ENCODE results near the gene RECQL5. TPM values are rescaled to one million over a fixed set of nuclear protein-coding genes. Genes with fewer than 3 reads are reported as not detected.
"Not testable (repeated sequence)": the region's sequence is repeated elsewhere in the genome, so short reads cannot be mapped to it uniquely, and the experiment has no call there.

The RECQL5 gene
- polyA plus RNA-seq, 1 donor (not counting 4 experiments of a cell fraction or from before 2014, with no cell fraction given), result 11.9 TPM

DNA sequence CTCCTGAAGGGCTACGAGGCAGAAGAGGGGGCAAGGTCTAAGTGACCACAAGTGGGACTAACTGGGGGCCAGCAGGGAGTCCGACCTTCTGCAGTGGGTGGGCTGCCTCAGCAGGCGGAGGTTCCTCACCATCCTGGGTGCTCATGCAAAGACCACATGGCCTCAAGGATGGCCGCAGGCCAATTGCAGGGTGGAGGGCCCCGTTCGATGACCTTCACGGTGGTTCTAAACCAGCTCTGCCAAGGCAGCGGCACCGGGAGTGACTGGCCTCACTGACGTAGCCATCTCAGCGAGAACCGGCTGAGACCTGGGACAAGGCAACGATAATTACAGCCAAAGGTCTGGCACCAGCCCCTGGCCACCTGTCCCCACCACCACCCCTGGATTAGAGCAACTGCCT is 28.1 kb downstream of the RECQL5 start:
- FAIRE-seq, result no peak
- no peak for TF ChIP-seq CTCF (optimal IDR thresholded peaks at IDR 0.05 in 1 of 3, IDR thresholded peaks at IDR 0.05 in 1 of 3, conservative IDR thresholded peaks at IDR 0.05 in 1 of 3; ENCODE audit: extremely low read depth in 1 of 3, insufficient read depth in 2 of 3, low read length in 3 of 3)
- TF ChIP-seq EZH2 (IDR thresholded peaks at IDR 0.05; ENCODE audit: low read length), result no peak
- H3K9ac ChIP-seq (ENCODE audit: control insufficient read depth, extremely low read depth, insufficient read depth, low read length), result no peak overlapping the region
- H3K27ac ChIP-seq (ENCODE audit: control insufficient read depth, insufficient read depth, low read length), result no peak overlapping the region
- no peaks in the 10 kb centered on the region for H3K9me1 ChIP-seq (ENCODE audit: control insufficient read depth, extremely low read depth, insufficient read depth, low read length)
- no peak overlapping the region for H3K4me2 ChIP-seq (ENCODE audit: control insufficient read depth, extremely low read depth, insufficient read depth, low read depth, low read length)
- H4K20me1 ChIP-seq (ENCODE audit: control insufficient read depth, extremely low read depth, insufficient read depth, low read length), result no peaks in the 10 kb centered on the region
- H3K27me3 ChIP-seq (ENCODE audit: control insufficient read depth, extremely low read depth, insufficient read depth, low read length), result no peaks in the 10 kb centered on the region
- no peaks in the 10 kb centered on the region for H3K9me3 ChIP-seq (ENCODE audit: control insufficient read depth, low read depth, low read length)
- no peak overlapping the region for H3K4me3 ChIP-seq (ENCODE audit: control insufficient read depth in 2 of 3, extremely low read depth in 1 of 3, insufficient read depth in 2 of 3, low read depth in 1 of 3, low read length in 3 of 3)
- DNase-seq (ENCODE audit: low read depth, low spot score), result no peak
- H3K4me1 ChIP-seq (ENCODE audit: control insufficient read depth, extremely low read depth, insufficient read depth, low read length), result peaks cover 29% of the 10 kb centered on the region
- H3K79me2 ChIP-seq (ENCODE audit: control insufficient read depth, insufficient read depth, low read length), result no peaks in the 10 kb centered on the region
- dilution Hi-C loops (cut with MboI; ENCODE audit: extremely low pct_ligation_motif_present, low sequenced_read_pairs), result no loop called here
- H3K36me3 ChIP-seq (ENCODE audit: control insufficient read depth in 2 of 2, extremely low read depth in 1 of 2, insufficient read depth in 2 of 2, low read length in 2 of 2), result peaks cover 0 to 18% of the 10 kb centered on the region in 2 experiments
- no peak overlapping the region for H2AFZ ChIP-seq (ENCODE audit: control insufficient read depth, low read length)

DNA sequence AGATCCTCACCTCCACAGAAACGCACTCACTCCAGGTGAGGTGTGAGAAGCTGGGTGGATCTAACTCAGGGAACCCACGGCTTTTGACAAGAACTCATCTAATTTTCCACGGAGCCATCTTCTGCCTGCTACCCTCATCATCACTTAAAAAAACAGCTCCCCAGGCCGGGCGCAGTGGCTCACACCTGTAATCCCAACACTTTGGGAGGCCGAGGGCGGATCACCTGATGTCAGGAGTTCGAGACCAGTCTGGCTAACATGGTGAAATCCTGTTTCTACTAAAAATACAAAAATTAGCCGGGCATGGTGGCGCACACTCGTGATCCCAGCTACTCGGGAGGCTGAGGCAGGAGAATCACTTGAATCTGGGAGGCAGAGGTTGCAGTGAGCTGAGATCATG is 28.9 kb downstream of the RECQL5 start:
- H3K27me3 ChIP-seq (ENCODE audit: control insufficient read depth, extremely low read depth, insufficient read depth, low read length); H3K79me2 ChIP-seq (ENCODE audit: control insufficient read depth, insufficient read depth, low read length); H3K4me3 ChIP-seq (ENCODE audit: control insufficient read depth in 2 of 3, extremely low read depth in 1 of 3, insufficient read depth in 2 of 3, low read depth in 1 of 3, low read length in 3 of 3); H3K9me1 ChIP-seq (ENCODE audit: control insufficient read depth, extremely low read depth, insufficient read depth, low read length); H3K4me2 ChIP-seq (ENCODE audit: control insufficient read depth, extremely low read depth, insufficient read depth, low read depth, low read length); H3K9ac ChIP-seq (ENCODE audit: control insufficient read depth, extremely low read depth, insufficient read depth, low read length); dilution Hi-C loops (cut with MboI; ENCODE audit: extremely low pct_ligation_motif_present, low sequenced_read_pairs); FAIRE-seq; H3K9me3 ChIP-seq (ENCODE audit: control insufficient read depth, low read depth, low read length); H3K27ac ChIP-seq (ENCODE audit: control insufficient read depth, insufficient read depth, low read length); DNase-seq (ENCODE audit: low read depth, low spot score); H4K20me1 ChIP-seq (ENCODE audit: control insufficient read depth, extremely low read depth, insufficient read depth, low read length); H2AFZ ChIP-seq (ENCODE audit: control insufficient read depth, low read length): not testable (repeated sequence)
- H3K36me3 ChIP-seq (ENCODE audit: control insufficient read depth in 2 of 2, extremely low read depth in 1 of 2, insufficient read depth in 2 of 2, low read length in 2 of 2), result peaks cover 0 to 18% of the 10 kb centered on the region in 2 experiments
- H3K4me1 ChIP-seq (ENCODE audit: control insufficient read depth, extremely low read depth, insufficient read depth, low read length), result peaks cover 31% of the 10 kb centered on the region

DNA sequence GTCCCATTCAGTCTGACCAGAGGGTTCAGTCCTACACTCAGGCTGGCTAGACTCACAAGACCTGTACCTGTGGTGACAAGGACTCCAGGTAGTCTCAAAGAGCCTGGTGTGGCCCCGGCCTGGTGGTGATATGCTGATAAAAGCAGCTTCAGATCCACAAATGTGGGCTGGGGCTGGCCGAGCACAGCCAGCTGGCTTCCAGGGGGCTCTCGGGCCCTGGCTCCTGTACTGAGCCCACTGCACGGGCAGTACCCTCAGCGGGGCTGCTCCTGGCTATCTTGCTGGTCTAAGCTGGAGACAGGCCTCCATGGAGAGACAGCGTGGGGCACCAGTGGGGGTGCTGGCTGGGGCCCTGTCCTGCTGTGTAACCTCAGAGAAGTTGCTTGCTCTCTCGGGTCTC is 29.4 kb downstream of the RECQL5 start:
- TF ChIP-seq EZH2 (IDR thresholded peaks at IDR 0.05; ENCODE audit: low read length), result no peak
- TF ChIP-seq CTCF (optimal IDR thresholded peaks at IDR 0.05 in 1 of 3, IDR thresholded peaks at IDR 0.05 in 1 of 3, conservative IDR thresholded peaks at IDR 0.05 in 1 of 3; ENCODE audit: extremely low read depth in 1 of 3, insufficient read depth in 2 of 3, low read length in 3 of 3), result no peak
- Histone ChIP-seq H3K36me3 (ENCODE audit: control insufficient read depth in 2 of 2, extremely low read depth in 1 of 2, insufficient read depth in 2 of 2, low read length in 2 of 2) (peaks cover 0 to 18% of the 10 kb centered on the region in 2 experiments), H3K9me1 (ENCODE audit: control insufficient read depth, extremely low read depth, insufficient read depth, low read length) (no peaks in the 10 kb centered on the region), H2AFZ (ENCODE audit: control insufficient read depth, low read length) (no peak overlapping the region), H3K27me3 (ENCODE audit: control insufficient read depth, extremely low read depth, insufficient read depth, low read length) (no peaks in the 10 kb centered on the region), H3K9me3 (ENCODE audit: control insufficient read depth, low read depth, low read length) (no peaks in the 10 kb centered on the region), H3K9ac (ENCODE audit: control insufficient read depth, extremely low read depth, insufficient read depth, low read length) (no peak overlapping the region), H4K20me1 (ENCODE audit: control insufficient read depth, extremely low read depth, insufficient read depth, low read length) (peaks cover 3% of the 10 kb centered on the region), H3K27ac (ENCODE audit: control insufficient read depth, insufficient read depth, low read length) (no peak overlapping the region), H3K4me1 (ENCODE audit: control insufficient read depth, extremely low read depth, insufficient read depth, low read length) (peaks cover 28% of the 10 kb centered on the region), H3K79me2 (ENCODE audit: control insufficient read depth, insufficient read depth, low read length) (no peaks in the 10 kb centered on the region), H3K4me3 (ENCODE audit: control insufficient read depth in 2 of 3, extremely low read depth in 1 of 3, insufficient read depth in 2 of 3, low read depth in 1 of 3, low read length in 3 of 3) (no peak overlapping the region), H3K4me2 (ENCODE audit: control insufficient read depth, extremely low read depth, insufficient read depth, low read depth, low read length) (no peak overlapping the region)
- dilution Hi-C loops (cut with MboI; ENCODE audit: extremely low pct_ligation_motif_present, low sequenced_read_pairs), result no loop called here
- no peak for DNase-seq (ENCODE audit: low read depth, low spot score)
- FAIRE-seq, result no peak
